ENCODE data around the gene RFC5. TPM values are rescaled to one million over a fixed set of nuclear protein-coding genes. Genes with fewer than 3 reads are reported as not detected.

RFC5 gene
- polyA plus RNA-seq, 2 of the 4 experiments (the other 2 are of a cell fraction): 57.5 to 64.7 TPM

- ATAC-seq: no peak
- CTCF ChIA-PET: interaction anchor here (0.7 to 1.2 kb wide), 3 partner anchors 23 to 89 kb away, joined by 3 to 4 read pairs (median 4); no protein-coding TSS in a partner anchor
- H3K4me2 ChIP-seq: no peak overlapping the region
- no peaks in the 10 kb centered on the region for H3K9me3 ChIP-seq
- DNase-seq (ENCODE audit: low read depth in 1 of 2, low spot score in 1 of 2): no peak
- H3K4me3 ChIP-seq: no peak overlapping the region
- TF ChIP-seq JUNB (IDR thresholded peaks at IDR 0.05) (no peak), ATOH8 (CRISPR knock-in tag; IDR thresholded peaks at IDR 0.05; ENCODE audit: low read depth) (no peak), ELK1 (IDR thresholded peaks at IDR 0.05; ENCODE audit: low read depth, low read length) (no peak), RCOR1 (IDR thresholded peaks at IDR 0.05; ENCODE audit: low read depth, low read length) (no peak), POLR2AphosphoS2 (conservative IDR thresholded peaks at IDR 0.05; ENCODE audit: low read length) (no peak), EHMT2 (IDR thresholded peaks at IDR 0.05; ENCODE audit: low read depth) (no peak), POLR2A (IDR thresholded peaks at IDR 0.05; ENCODE audit: low read length) (no peak), HES2 (IDR thresholded peaks at IDR 0.05) (no peak), FOSB (CRISPR knock-in tag; IDR thresholded peaks at IDR 0.05) (no peak)
- 67% methylated on average over 3 of the region's 3 CpGs for WGBS (ENCODE audit: missing lambda C conversion rate)
- H3K27ac ChIP-seq: no peak overlapping the region
- H3K4me1 ChIP-seq: peaks cover 11% of the 10 kb centered on the region
- POLR2A ChIA-PET: no interaction called here
- no peak for FAIRE-seq
These were observed 4.5 kb upstream of the RFC5 start for GRCh38 chr12:118011961-118012360.

GRCh38 chr12:118013283-118013682, 3.2 kb upstream of the RFC5 start:
- DNase-seq (ENCODE audit: low read depth in 1 of 2, low spot score in 1 of 2) (no peak), FAIRE-seq (no peak), ATAC-seq (no peak)
- H3K4me1 ChIP-seq: peaks cover 16% of the 10 kb centered on the region
- no peak overlapping the region for H3K4me2 ChIP-seq
- H3K27ac ChIP-seq: no peak overlapping the region
- CTCF ChIA-PET: interaction anchor here (0.5 to 1.0 kb wide), 2 partner anchors 13 to 20 kb away, joined by 3 to 4 read pairs; no protein-coding TSS in a partner anchor
- 81% methylated on average over 3 of the region's 3 CpGs for WGBS (ENCODE audit: missing lambda C conversion rate)
- TF ChIP-seq MAZ (IDR thresholded peaks at IDR 0.05; ENCODE audit: borderline replicate concordance, low read depth, low read length): no peak
- no peak for TF ChIP-seq KDM1A (IDR thresholded peaks at IDR 0.05; ENCODE audit: low read depth)
- TF ChIP-seq CBX2 (IDR thresholded peaks at IDR 0.05; ENCODE audit: borderline replicate concordance, low read depth): no peak
- no peak for TF ChIP-seq HOXB5 (CRISPR knock-in tag; IDR thresholded peaks at IDR 0.05)
- no peak for TF ChIP-seq PBX3 (IDR thresholded peaks at IDR 0.05)
- no peak for TF ChIP-seq PHF8 (IDR thresholded peaks at IDR 0.05; ENCODE audit: borderline replicate concordance, low read depth)
- TF ChIP-seq CTCF (IDR thresholded peaks at IDR 0.05): no peak
- TF ChIP-seq EHMT2 (IDR thresholded peaks at IDR 0.05; ENCODE audit: low read depth): no peak
- TF ChIP-seq CEBPB (IDR thresholded peaks at IDR 0.05): no peak
- TF ChIP-seq JUN (IDR thresholded peaks at IDR 0.05): no peak
- TF ChIP-seq FOSL2 (IDR thresholded peaks at IDR 0.05): no peak
- no peak for TF ChIP-seq FOSL2 (CRISPR knock-in tag; IDR thresholded peaks at IDR 0.05)
- no peak for TF ChIP-seq TFCP2L1 (CRISPR knock-in tag; IDR thresholded peaks at IDR 0.05)
- TF ChIP-seq HMGXB4 (CRISPR knock-in tag; IDR thresholded peaks at IDR 0.05; ENCODE audit: borderline replicate concordance): no peak
- TF ChIP-seq JUNB (IDR thresholded peaks at IDR 0.05): no peak
- H3K4me3 ChIP-seq: no peak overlapping the region
- H3K9me3 ChIP-seq: no peaks in the 10 kb centered on the region
- POLR2A ChIA-PET: no interaction called here

Measured in A549 (cell line).